ENCODE data around the gene GP1BB.

Gene GP1BB

GRCh38 chr22:19710020-19710768 is 13.1 kb upstream of the GP1BB start:
- H3K36me3 ChIP-seq (ENCODE audit: insufficient read depth, low read length): no peaks in the 10 kb centered on the region
- H3K4me2 ChIP-seq (ENCODE audit: low read depth, low read length, poor library complexity, severe bottlenecking): no peak overlapping the region
- H3K9me2 ChIP-seq (replicated peaks; ENCODE audit: low read depth, low read length): no peaks in the 10 kb centered on the region
- no peaks in the 10 kb centered on the region for H3K27me3 ChIP-seq (ENCODE audit: insufficient read depth, low read length, poor library complexity, severe bottlenecking)
- no peak overlapping the region for H2AFZ ChIP-seq (ENCODE audit: low read length)
- no peaks in the 10 kb centered on the region for H3K9me3 ChIP-seq (ENCODE audit: insufficient read depth, low read depth, low read length)
- H3K4me3 ChIP-seq (ENCODE audit: low read length, poor library complexity, severe bottlenecking): no peak overlapping the region
- no peak for TF ChIP-seq EZH2phosphoT487 (IDR thresholded peaks at IDR 0.05; ENCODE audit: borderline replicate concordance)
- TF ChIP-seq CTCF (conservative IDR thresholded peaks at IDR 0.05; ENCODE audit: low read length): no peak
- H4K20me1 ChIP-seq (ENCODE audit: insufficient read depth, low read length, poor library complexity, severe bottlenecking): no peaks in the 10 kb centered on the region
- H3K79me2 ChIP-seq (ENCODE audit: insufficient read depth, low read length): no peaks in the 10 kb centered on the region
- H3K4me1 ChIP-seq (ENCODE audit: insufficient read depth, low read length, poor library complexity, severe bottlenecking): no peaks in the 10 kb centered on the region
- H3K9ac ChIP-seq (ENCODE audit: low read depth, low read length, poor library complexity, severe bottlenecking): no peak overlapping the region
- H3F3A ChIP-seq (ENCODE audit: low read depth): no peaks in the 10 kb centered on the region

- H4K20me1 ChIP-seq (ENCODE audit: insufficient read depth, low read length, poor library complexity, severe bottlenecking): no peaks in the 10 kb centered on the region
- H3K4me3 ChIP-seq (ENCODE audit: low read length, poor library complexity, severe bottlenecking): no peak overlapping the region
- H3K4me1 ChIP-seq (ENCODE audit: insufficient read depth, low read length, poor library complexity, severe bottlenecking): no peaks in the 10 kb centered on the region
- no peak overlapping the region for H3K9ac ChIP-seq (ENCODE audit: low read depth, low read length, poor library complexity, severe bottlenecking)
- H3F3A ChIP-seq (ENCODE audit: low read depth): no peaks in the 10 kb centered on the region
- H3K79me2 ChIP-seq (ENCODE audit: insufficient read depth, low read length): no peaks in the 10 kb centered on the region
- H2AFZ ChIP-seq (ENCODE audit: low read length): no peak overlapping the region
- no peaks in the 10 kb centered on the region for H3K27me3 ChIP-seq (ENCODE audit: insufficient read depth, low read length, poor library complexity, severe bottlenecking)
- H3K9me3 ChIP-seq (ENCODE audit: insufficient read depth, low read depth, low read length): no peaks in the 10 kb centered on the region
- TF ChIP-seq CTCF (conservative IDR thresholded peaks at IDR 0.05; ENCODE audit: low read length) (no peak), EZH2phosphoT487 (IDR thresholded peaks at IDR 0.05; ENCODE audit: borderline replicate concordance) (no peak)
- no peaks in the 10 kb centered on the region for H3K36me3 ChIP-seq (ENCODE audit: insufficient read depth, low read length)
- H3K4me2 ChIP-seq (ENCODE audit: low read depth, low read length, poor library complexity, severe bottlenecking): no peak overlapping the region
- no peaks in the 10 kb centered on the region for H3K9me2 ChIP-seq (replicated peaks; ENCODE audit: low read depth, low read length)
Measured at GRCh38 chr22:19710769-19711106, 12.6 kb upstream of the GP1BB start.

DNA sequence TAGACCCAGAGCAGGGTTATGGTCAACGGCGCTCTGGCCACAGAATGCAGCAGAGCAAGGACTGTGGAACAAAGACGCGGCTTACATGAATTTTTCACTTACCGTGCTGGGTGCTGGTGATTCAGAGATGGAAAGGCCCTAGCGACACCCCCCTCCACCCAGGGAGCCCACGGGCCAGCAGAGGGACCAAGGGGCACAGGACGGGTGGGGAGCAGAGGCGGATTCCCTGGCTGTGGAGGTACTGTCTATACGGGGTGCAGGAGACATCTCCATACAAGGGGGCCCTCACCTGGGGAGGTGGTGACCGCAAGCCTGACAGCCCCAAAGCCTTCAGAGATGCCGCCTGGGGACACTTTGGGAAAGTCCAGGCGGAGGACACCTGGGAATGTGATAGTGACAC is 10.1 kb upstream of the GP1BB start:
- H3K4me1 ChIP-seq (ENCODE audit: insufficient read depth, low read length, poor library complexity, severe bottlenecking): peaks cover 5% of the 10 kb centered on the region
- H3K4me3 ChIP-seq (ENCODE audit: low read length, poor library complexity, severe bottlenecking): no peak overlapping the region
- no peaks in the 10 kb centered on the region for H3K36me3 ChIP-seq (ENCODE audit: insufficient read depth, low read length)
- no peak overlapping the region for H2AFZ ChIP-seq (ENCODE audit: low read length)
- no peaks in the 10 kb centered on the region for H3K9me3 ChIP-seq (ENCODE audit: insufficient read depth, low read depth, low read length)
- H3K9ac ChIP-seq (ENCODE audit: low read depth, low read length, poor library complexity, severe bottlenecking): no peak overlapping the region
- H3K4me2 ChIP-seq (ENCODE audit: low read depth, low read length, poor library complexity, severe bottlenecking): no peak overlapping the region
- TF ChIP-seq EZH2phosphoT487 (IDR thresholded peaks at IDR 0.05; ENCODE audit: borderline replicate concordance) (no peak), CTCF (conservative IDR thresholded peaks at IDR 0.05; ENCODE audit: low read length) (no peak)
- no peaks in the 10 kb centered on the region for H3K27me3 ChIP-seq (ENCODE audit: insufficient read depth, low read length, poor library complexity, severe bottlenecking)
- H4K20me1 ChIP-seq (ENCODE audit: insufficient read depth, low read length, poor library complexity, severe bottlenecking): no peaks in the 10 kb centered on the region
- no peaks in the 10 kb centered on the region for H3K79me2 ChIP-seq (ENCODE audit: insufficient read depth, low read length)
- no peaks in the 10 kb centered on the region for H3F3A ChIP-seq (ENCODE audit: low read depth)
- no peaks in the 10 kb centered on the region for H3K9me2 ChIP-seq (replicated peaks; ENCODE audit: low read depth, low read length)
